ENCODE results near the gene SH2D4B. TPM values are rescaled to one million over a fixed set of nuclear protein-coding genes. Genes with fewer than 3 reads are reported as not detected.

SH2D4B gene
- total RNA-seq, 2 experiments from 2014 or later = 0.16 to 0.31 TPM

GRCh38 chr10:80602881-80603280, 65.2 kb downstream of the SH2D4B start:
- Histone ChIP-seq H3K4me1 (ENCODE audit: insufficient read depth, low read length) (no peaks in the 10 kb centered on the region), H3K36me3 (ENCODE audit: insufficient read depth, low read length) (no peaks in the 10 kb centered on the region), H3K27me3 (ENCODE audit: control insufficient read depth in 1 of 2, insufficient read depth in 2 of 2, low read length in 2 of 2) (no peaks in the 10 kb centered on the region), H3K9me3 (ENCODE audit: control insufficient read depth in 1 of 2, insufficient read depth in 1 of 2, low read length in 2 of 2) (no peaks in the 10 kb centered on the region), H3K27ac (ENCODE audit: low read depth in 1 of 2, low read length in 2 of 2) (no peak overlapping the region), H3K4me3 (ENCODE audit: low read length) (no peak overlapping the region)
- intact Hi-C loops (cut with DNase I, micrococcal nuclease) = no loop called here
- POLR2A ChIA-PET = no interaction called here
- Mint-ChIP-seq H3K27ac (no peak overlapping the region), H3K9me3 (no peaks in the 10 kb centered on the region), H3K27me3 (no peaks in the 10 kb centered on the region), H3K4me3 (no peak overlapping the region), H3K4me1 (ENCODE audit: low read depth) (no peaks in the 10 kb centered on the region), H3K36me3 (ENCODE audit: low read depth) (no peaks in the 10 kb centered on the region)
- no peak for DNase-seq
- TF ChIP-seq, protein P1, sequence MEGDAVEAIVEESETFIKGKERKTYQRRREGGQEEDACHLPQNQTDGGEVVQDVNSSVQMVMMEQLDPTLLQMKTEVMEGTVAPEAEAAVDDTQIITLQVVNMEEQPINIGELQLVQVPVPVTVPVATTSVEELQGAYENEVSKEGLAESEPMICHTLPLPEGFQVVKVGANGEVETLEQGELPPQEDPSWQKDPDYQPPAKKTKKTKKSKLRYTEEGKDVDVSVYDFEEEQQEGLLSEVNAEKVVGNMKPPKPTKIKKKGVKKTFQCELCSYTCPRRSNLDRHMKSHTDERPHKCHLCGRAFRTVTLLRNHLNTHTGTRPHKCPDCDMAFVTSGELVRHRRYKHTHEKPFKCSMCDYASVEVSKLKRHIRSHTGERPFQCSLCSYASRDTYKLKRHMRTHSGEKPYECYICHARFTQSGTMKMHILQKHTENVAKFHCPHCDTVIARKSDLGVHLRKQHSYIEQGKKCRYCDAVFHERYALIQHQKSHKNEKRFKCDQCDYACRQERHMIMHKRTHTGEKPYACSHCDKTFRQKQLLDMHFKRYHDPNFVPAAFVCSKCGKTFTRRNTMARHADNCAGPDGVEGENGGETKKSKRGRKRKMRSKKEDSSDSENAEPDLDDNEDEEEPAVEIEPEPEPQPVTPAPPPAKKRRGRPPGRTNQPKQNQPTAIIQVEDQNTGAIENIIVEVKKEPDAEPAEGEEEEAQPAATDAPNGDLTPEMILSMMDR (IDR thresholded peaks at IDR 0.05) = no peak
- no peak for ATAC-seq (ENCODE audit: poor library complexity)
- CTCF ChIA-PET = no interaction called here

GRCh38 chr10:80603516-80603915, 65.8 kb downstream of the SH2D4B start:
- Mint-ChIP-seq H3K27me3 (no peaks in the 10 kb centered on the region), H3K4me1 (ENCODE audit: low read depth) (peaks cover 6% of the 10 kb centered on the region)

DNA sequence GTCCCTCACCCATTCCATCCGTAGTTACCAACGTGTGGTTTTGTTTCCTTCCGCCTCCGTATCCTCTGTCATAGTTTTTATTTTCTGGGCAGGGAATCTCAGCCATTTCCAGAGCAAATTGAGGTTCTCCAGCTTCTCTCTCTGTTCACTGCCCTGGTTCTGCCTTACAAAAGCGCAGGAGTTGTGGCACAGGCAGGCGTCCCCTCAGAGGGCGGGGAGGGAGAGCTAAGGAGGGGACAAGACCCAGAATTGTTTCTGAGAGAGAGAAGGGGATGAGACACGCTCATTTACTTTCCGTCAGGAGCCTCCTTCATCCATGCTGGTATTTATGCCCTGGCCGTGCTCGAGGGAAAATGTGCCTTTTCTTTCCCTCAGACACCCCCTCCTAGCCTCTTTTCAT, 71.0 kb downstream of the SH2D4B start:
- TF ChIP-seq, protein P1 (IDR thresholded peaks at IDR 0.05) = no peak
- Histone ChIP-seq H3K27ac (ENCODE audit: low read depth in 1 of 2, low read length in 2 of 2) (no peak overlapping the region), H3K4me1 (ENCODE audit: insufficient read depth, low read length) (no peaks in the 10 kb centered on the region), H3K9me3 (ENCODE audit: control insufficient read depth in 1 of 2, insufficient read depth in 1 of 2, low read length in 2 of 2) (peaks cover 0 to 3% of the 10 kb centered on the region in 2 experiments), H3K4me3 (ENCODE audit: low read length) (no peak overlapping the region), H3K36me3 (ENCODE audit: insufficient read depth, low read length) (no peaks in the 10 kb centered on the region), H3K27me3 (ENCODE audit: control insufficient read depth in 1 of 2, insufficient read depth in 2 of 2, low read length in 2 of 2) (no peaks in the 10 kb centered on the region)
- ChIA-PET CTCF (no interaction called here), POLR2A (no interaction called here)
- Mint-ChIP-seq H3K9me3 (no peaks in the 10 kb centered on the region), H3K4me1 (ENCODE audit: low read depth) (peaks cover 7% of the 10 kb centered on the region), H3K27ac (no peak overlapping the region), H3K27me3 (no peaks in the 10 kb centered on the region), H3K36me3 (ENCODE audit: low read depth) (no peaks in the 10 kb centered on the region), H3K4me3 (no peak overlapping the region)
- intact Hi-C loops (cut with DNase I, micrococcal nuclease) = no loop called here
- DNase-seq (no peak), ATAC-seq (ENCODE audit: poor library complexity) (no peak)

More at GRCh38 chr10:80603516-80603915, 65.8 kb downstream of the SH2D4B start:
- no peaks in the 10 kb centered on the region for H3K27me3 ChIP-seq (ENCODE audit: control insufficient read depth in 1 of 2, insufficient read depth in 2 of 2, low read length in 2 of 2)
- H3K4me1 ChIP-seq (ENCODE audit: insufficient read depth, low read length) = no peaks in the 10 kb centered on the region
- H3K4me3 Mint-ChIP-seq = no peak overlapping the region
- H3K9me3 Mint-ChIP-seq = no peaks in the 10 kb centered on the region
- DNase-seq (no peak), ATAC-seq (ENCODE audit: poor library complexity) (no peak)
- H3K27ac Mint-ChIP-seq = no peak overlapping the region
- intact Hi-C loops (cut with DNase I, micrococcal nuclease) = no loop called here
- CTCF ChIA-PET = no interaction called here
- no peaks in the 10 kb centered on the region for H3K9me3 ChIP-seq (ENCODE audit: control insufficient read depth in 1 of 2, insufficient read depth in 1 of 2, low read length in 2 of 2)
- H3K36me3 ChIP-seq (ENCODE audit: insufficient read depth, low read length) = no peaks in the 10 kb centered on the region
- no peaks in the 10 kb centered on the region for H3K36me3 Mint-ChIP-seq (ENCODE audit: low read depth)
- TF ChIP-seq, protein P1 (IDR thresholded peaks at IDR 0.05) = no peak
- POLR2A ChIA-PET = no interaction called here
- no peak overlapping the region for H3K27ac ChIP-seq (ENCODE audit: low read depth in 1 of 2, low read length in 2 of 2)
- H3K4me3 ChIP-seq (ENCODE audit: low read length) = no peak overlapping the region
